ENCODE results near the gene IQCM.

DNA sequence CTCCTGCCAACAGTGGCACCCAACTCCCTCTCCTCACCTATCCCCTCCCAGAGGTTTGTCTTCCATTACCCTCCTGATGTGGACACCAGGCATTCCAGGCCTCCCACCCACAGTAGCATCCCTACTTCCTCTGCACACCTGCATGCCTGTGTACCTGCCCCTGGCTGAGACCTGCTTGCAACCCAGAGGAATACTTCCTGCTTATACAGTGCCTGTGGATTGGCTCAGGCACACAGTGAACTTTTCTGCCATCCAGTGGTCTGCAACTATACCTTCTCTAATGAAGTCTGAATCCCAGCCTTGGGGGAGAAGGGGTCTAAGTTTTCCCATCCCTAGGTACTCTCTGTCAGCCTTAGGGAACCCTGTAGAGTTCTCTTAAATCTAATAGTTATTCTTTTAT is 169.9 kb downstream of the IQCM start:
- TF ChIP-seq LEF1 (IDR thresholded peaks at IDR 0.05; ENCODE audit: borderline replicate concordance) (no peak), BHLHE40 (IDR thresholded peaks at IDR 0.05; ENCODE audit: borderline replicate concordance) (no peak), SUZ12 (IDR thresholded peaks at IDR 0.05) (no peak), FOXM1 (IDR thresholded peaks at IDR 0.05; ENCODE audit: borderline replicate concordance) (no peak), FOXK2 (IDR thresholded peaks at IDR 0.05) (no peak), ELF4 (IDR thresholded peaks at IDR 0.05) (no peak), L3MBTL2 (conservative IDR thresholded peaks at IDR 0.05) (no peak), NFRKB (IDR thresholded peaks at IDR 0.05) (no peak)
